ENCODE data around the gene TTC27. TPM values are rescaled to one million over a fixed set of nuclear protein-coding genes. Genes with fewer than 3 reads are reported as not detected.
"Not testable (repeated sequence)": the region's sequence is repeated elsewhere in the genome, so short reads cannot be mapped to it uniquely, and the experiment has no call there.

The TTC27 gene
- total RNA-seq (2014; rRNA removed; shearing (Covaris generic)) = 4.9 and 11.8 TPM in 2 replicates

- peak; percentile 80 for DNase-seq (ENCODE audit: low spot score)
Measured at GRCh38 chr2:32627814-32628579, at the start of gene TTC27. Gene TTC27 (plus strand): TSS chr2:32628050. CDS start chr2:32628293, 243 bp downstream.

- DNase-seq (ENCODE audit: low spot score) = no peak
Measured at GRCh38 chr2:32591669-32592463, 36.0 kb upstream of the TTC27 start.

GRCh38 chr2:32594573-32594972, 33.3 kb upstream of the TTC27 start:
- DNase-seq (ENCODE audit: low spot score) = no peak

GRCh38 chr2:32611366-32611765, 16.5 kb upstream of the TTC27 start:
- no peak for DNase-seq (ENCODE audit: low spot score)

DNA sequence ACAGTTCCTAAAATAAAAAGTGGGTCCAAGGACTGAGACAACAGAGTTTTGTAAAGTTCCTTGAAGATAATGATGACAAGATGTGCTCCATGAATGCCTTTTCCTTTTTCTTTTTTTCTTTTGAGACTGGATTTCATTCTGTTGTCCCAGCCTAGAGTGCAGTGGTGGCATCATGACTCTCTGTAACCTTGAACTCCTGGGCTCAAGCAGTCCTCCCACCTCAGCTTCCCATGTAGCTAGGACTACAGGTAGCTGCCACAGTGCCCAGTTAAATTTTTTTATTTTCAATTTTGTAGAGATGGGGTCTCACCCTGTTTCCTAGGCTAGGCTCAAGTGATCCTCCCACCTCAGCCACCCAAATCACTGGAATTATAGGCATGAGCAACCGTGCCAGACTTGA, 16.1 kb upstream of the TTC27 start:
- no peak for DNase-seq (ENCODE audit: low spot score)

- no peak for DNase-seq (ENCODE audit: low spot score)
Measured at GRCh38 chr2:32614084-32614483, 13.8 kb upstream of the TTC27 start.

DNA sequence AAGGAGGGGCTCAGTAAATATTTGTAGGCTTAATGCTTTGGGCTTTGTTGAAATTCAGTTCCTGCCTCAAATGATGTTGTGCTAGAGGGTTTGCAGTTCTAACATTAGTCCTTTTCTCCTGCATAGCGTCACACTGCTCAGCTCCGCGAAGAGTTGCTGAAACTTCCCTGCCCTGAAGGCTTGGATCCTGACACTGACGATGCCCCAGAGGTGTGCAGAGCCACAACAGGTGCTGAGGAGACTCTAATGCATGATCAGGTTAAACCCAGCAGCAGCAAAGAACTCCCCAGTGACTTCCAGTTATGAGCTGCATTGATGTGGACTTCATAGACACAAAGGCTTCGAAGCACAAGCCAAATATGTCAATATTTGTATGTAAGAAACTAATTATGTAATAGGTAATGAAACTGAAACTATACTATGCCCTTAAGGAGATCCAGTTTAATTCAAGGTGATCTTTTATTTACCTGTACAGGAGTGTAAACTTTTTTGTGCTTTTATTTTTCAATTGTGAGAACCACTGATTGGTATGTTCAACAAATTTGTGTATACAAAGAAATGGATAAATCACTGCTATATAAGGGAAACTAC, 10.2 kb upstream of the TTC27 start:
- DNase-seq (ENCODE audit: low spot score) = no peak

DNA sequence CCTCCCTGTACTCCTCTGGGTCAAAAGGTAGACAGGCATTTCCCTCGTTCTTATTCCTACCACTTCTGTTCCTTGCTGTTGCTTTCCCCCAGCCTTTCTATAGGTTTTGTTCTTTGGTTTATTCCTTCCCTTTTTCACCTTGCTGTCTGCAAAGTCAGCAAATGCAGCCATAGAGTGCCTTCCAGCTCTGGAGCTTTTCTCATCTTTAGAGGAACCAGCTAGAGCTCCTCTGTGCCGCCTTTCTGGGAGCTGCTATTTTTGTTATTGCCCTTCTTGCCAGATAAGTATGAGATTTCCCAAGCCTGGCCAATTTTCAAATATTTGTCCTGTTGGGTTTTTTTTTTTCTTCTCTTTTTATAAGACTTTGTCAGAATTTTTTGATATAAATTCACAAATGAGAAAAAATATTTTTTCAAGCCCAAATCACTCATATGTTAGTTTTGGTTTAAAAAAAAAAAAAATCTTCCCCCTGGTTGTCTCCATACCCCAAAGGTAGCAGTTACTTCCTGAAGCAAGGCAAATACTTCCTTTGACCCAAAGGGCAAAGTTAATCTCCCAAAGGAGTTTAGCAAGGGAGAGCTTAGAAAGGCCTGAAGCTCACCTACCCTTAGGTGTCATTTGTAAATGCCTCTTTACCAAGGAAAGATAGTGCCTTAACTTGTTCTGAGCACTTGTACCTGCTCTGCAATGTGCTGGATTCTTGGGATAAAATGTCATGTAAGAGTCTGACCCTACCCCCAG, 5.1 kb upstream of the TTC27 start:
- DNase-seq (ENCODE audit: low spot score) = no peak

DNA sequence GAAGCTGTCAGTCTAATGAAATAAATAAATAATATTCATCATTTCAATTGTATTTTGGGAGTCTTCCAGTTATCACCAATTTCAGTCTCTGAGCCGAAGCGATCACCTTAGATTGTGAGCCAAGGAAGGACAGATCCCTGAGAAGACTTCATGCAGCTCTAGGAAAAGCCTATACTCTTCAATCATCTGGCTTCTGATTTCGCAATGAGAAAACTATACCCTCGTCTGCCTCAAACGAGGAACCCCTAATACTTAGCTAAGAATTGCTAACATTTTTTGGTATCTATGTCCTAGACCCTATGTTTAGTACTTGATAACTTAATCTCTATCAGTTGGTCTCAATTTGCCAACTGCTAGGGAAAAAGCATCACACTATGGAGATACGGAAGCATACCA, 4.5 kb upstream of the TTC27 start:
- DNase-seq (ENCODE audit: low spot score) = no peak

GRCh38 chr2:32624812-32625211, 3.0 kb upstream of the TTC27 start:
- DNase-seq (ENCODE audit: low spot score) = no peak

GRCh38 chr2:32626639-32627221, 1.1 kb upstream of the TTC27 start:
- no peak for DNase-seq (ENCODE audit: low spot score)

DNA sequence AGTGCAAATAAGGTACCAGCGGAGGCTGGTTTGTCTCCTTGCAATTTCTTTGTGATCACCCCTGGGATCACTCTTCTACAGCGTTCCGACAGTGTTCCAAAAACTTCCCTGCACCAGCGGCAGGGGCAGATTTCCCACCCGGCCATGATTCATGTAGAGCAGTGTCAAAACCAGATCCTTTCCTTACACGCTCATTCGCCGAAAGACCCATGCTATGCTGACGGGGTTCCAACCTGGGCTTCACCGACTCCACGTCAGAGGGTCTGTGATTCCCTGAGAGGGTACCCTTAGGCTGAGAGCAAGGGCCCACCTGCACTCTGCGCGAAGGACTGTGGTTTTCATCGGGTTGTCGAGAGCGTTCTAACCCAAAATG, 423 bp upstream of the TTC27 start:
- DNase-seq (ENCODE audit: low spot score) = no peak

DNA sequence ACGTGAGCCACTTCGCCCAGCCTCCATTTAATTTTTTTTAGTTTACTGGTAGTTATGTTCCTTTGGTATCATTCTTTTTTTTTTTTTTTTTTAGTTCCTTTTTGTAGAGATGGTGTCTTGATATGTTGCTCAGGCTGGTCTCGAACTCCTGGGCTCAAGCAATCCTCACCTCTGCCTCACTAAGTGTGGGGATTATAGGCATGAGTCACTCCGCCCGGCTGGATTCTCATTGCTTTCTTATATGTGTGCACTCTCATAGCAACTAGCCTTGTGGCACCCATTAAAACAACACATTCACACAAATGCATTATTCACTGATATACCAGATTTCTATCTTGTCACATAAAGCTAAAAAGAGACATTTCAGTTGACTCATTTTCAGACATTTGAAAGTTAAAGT, 4.2 kb downstream of the TTC27 start:
- peak; percentile 16 for DNase-seq (ENCODE audit: low spot score)

GRCh38 chr2:32633040-32633439, 5.2 kb downstream of the TTC27 start:
- DNase-seq (ENCODE audit: low spot score) = no peak

- not testable (repeated sequence) for DNase-seq (ENCODE audit: low spot score)
Measured at GRCh38 chr2:32638548-32638947, 10.7 kb downstream of the TTC27 start.

GRCh38 chr2:32641180-32641579, 13.3 kb downstream of the TTC27 start:
- no peak for DNase-seq (ENCODE audit: low spot score)

DNA sequence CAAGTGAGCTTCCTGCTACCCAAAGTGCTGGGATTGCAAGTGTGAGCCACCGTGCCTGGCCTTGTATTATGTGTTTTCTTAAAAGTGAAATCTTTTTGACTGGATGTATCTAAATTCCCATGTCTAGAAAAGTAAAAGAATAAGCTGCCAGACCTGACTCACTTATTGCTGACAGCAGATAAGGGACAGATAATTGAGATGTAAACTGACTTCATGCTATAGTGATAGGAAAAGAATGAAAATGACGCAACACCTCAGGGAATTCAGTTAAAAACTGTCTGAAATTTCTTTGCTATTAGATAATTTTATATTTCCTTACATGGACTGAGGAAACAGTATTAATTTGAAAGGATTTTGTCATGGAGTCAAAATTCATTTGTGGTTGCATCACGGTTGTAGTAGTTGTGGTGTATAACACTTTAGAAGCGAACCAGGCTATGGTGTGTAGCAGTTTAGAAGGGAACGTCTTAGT, 19.4 kb downstream of the TTC27 start:
- no peak for DNase-seq (ENCODE audit: low spot score)

DNA sequence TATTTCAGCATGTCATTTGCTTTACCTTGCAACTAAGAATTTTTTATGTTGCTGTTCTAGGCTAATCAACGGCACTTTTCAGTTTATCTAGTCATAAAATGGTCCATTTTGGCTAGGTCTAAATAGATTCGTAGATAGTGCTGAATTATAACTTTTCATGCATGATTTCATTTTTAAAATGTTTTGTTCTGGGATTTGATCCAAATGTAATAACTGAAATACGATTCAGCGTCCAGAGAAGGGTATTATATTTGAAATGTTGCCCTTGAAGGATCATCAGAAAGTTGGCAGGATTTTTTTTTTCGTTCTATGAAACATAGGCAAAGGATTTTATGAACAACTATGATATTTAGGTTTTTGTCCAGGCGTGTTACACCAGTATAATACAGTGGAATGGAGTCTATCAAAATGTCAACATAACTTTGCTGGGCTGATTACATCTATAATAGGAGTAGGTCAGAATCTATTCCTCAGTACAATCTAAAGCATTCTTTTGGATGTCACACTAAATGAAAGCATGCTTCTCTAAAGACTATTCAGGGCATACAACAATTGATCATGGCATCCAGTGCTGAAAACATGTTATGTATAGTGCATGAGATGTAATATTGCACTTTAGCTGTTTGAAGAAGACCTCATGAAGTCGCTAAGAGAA, 24.8 kb downstream of the TTC27 start:
- DNase-seq (ENCODE audit: low spot score) = no peak

- DNase-seq (ENCODE audit: low spot score) = no peak
Measured at GRCh38 chr2:32656069-32656468, 28.2 kb downstream of the TTC27 start.

DNA sequence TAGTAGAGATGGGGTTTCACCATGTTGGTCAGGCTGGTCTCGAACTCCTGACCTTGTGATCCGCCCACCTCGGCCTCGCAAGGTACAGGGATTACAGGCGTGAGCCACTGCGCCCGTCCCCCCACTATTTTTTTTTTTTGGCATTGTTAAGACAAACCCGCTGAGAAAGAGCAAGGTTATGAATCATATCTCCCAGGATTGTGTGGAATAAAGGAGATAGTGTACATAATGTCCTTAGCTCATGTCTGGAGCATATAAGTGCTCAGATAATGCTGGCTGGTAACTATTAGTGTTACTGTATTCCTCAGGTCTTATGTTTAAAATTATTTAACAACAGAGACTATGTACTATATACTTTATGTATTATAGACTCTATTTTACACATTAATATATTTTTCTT, 36.0 kb downstream of the TTC27 start:
- DNase-seq (ENCODE audit: low spot score) = no peak

- DNase-seq (ENCODE audit: low spot score) = no peak
Measured at GRCh38 chr2:32666704-32667103, 38.9 kb downstream of the TTC27 start.
